ENCODE results near the gene CTDSP1. TPM values are rescaled to one million over a fixed set of nuclear protein-coding genes. Genes with fewer than 3 reads are reported as not detected.
A peak's percentile ranks its signal among the peaks of the same experiment; 100 is the strongest.

CTDSP1 gene
- total RNA-seq, 1 donor from 2014 or later = 96.4 TPM

GRCh38 chr2:218446547-218446946 is 46.9 kb downstream of the CTDSP1 start:
- Mint-ChIP-seq H3K27ac (no peak overlapping the region), H3K36me3 (peaks cover 19% of the 10 kb centered on the region), H3K4me3 (no peak overlapping the region), H3K4me1 (ENCODE audit: unreplicated experiment) (no peaks in the 10 kb centered on the region), H3K9me3 (no peaks in the 10 kb centered on the region), H3K27me3 (no peaks in the 10 kb centered on the region)
- DNase-seq (ENCODE audit: extremely low spot score, unreplicated experiment) = no peak
- no peak for TF ChIP-seq CTCF (conservative IDR thresholded peaks at IDR 0.05)

GRCh38 chr2:218447072-218447471 is 47.4 kb downstream of the CTDSP1 start:
- Mint-ChIP-seq H3K27me3 (no peaks in the 10 kb centered on the region), H3K4me1 (ENCODE audit: unreplicated experiment) (no peaks in the 10 kb centered on the region), H3K9me3 (no peaks in the 10 kb centered on the region), H3K4me3 (no peak overlapping the region), H3K36me3 (peaks cover 19% of the 10 kb centered on the region), H3K27ac (no peak overlapping the region)
- DNase-seq (ENCODE audit: extremely low spot score, unreplicated experiment) = no peak
- TF ChIP-seq CTCF (conservative IDR thresholded peaks at IDR 0.05) = no peak

- no peaks in the 10 kb centered on the region for H3K4me1 Mint-ChIP-seq (ENCODE audit: unreplicated experiment)
- H3K27me3 Mint-ChIP-seq = no peaks in the 10 kb centered on the region
- no peak overlapping the region for H3K4me3 Mint-ChIP-seq
- H3K27ac Mint-ChIP-seq = peak overlapping the region; percentile 24
- no peak for DNase-seq (ENCODE audit: extremely low spot score, unreplicated experiment)
- no peaks in the 10 kb centered on the region for H3K9me3 Mint-ChIP-seq
- peaks cover 19% of the 10 kb centered on the region for H3K36me3 Mint-ChIP-seq
- no peak for TF ChIP-seq CTCF (conservative IDR thresholded peaks at IDR 0.05)
Measured at GRCh38 chr2:218448934-218449333, 49.3 kb downstream of the CTDSP1 start.

DNA sequence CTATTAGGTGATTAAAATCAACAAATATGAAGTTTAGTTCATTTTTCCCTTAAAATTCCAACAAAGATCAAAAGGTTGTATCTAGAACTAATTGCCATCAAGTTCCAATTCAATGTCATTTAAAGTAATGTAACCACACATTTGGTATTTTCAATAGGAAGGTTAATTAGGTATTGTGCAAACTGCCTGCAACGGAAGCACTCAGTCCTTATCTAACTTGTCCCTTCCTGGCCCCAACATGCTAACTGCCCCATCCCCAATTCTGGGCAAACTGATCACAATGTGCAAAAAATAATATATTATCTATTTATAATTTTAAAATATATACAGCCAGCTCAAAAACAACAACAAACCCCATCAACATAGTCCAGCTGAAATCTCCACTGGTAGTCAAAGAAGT is 52.4 kb downstream of the CTDSP1 start:
- Mint-ChIP-seq H3K27me3 (no peaks in the 10 kb centered on the region), H3K36me3 (peaks cover 29% of the 10 kb centered on the region), H3K4me1 (ENCODE audit: unreplicated experiment) (no peaks in the 10 kb centered on the region), H3K27ac (no peak overlapping the region), H3K4me3 (no peak overlapping the region), H3K9me3 (no peaks in the 10 kb centered on the region)
- no peak for TF ChIP-seq CTCF (conservative IDR thresholded peaks at IDR 0.05)
- DNase-seq (ENCODE audit: extremely low spot score, unreplicated experiment) = no peak

Small RNA genes lying within 50 kb of the gene (microRNA-seq; reads per million reads assigned to microRNA genes)
- gene MIR26B = 36,538 reads per million, percentile 99 among the genes with 10 or more reads in this experiment

Other genes starting within 250 kb of the CTDSP1 start
- not detected in 2 replicates for gene CXCR1, start 232.9 kb upstream of the CTDSP1 start, total RNA-seq (ENCODE audit: low replicate concordance)
- gene ARPC2, start 182.7 kb upstream of the CTDSP1 start, total RNA-seq (ENCODE audit: low replicate concordance) = 211 and 384 TPM in 2 replicates
- gene GPBAR1, start 138.9 kb upstream of the CTDSP1 start, total RNA-seq (ENCODE audit: low replicate concordance) = 2.1 and 5.7 TPM in 2 replicates
- gene AAMP, start 129.7 kb upstream of the CTDSP1 start, total RNA-seq (ENCODE audit: low replicate concordance) = 82.2 and 97.8 TPM in 2 replicates
- gene PNKD, start 129.3 kb upstream of the CTDSP1 start, total RNA-seq (ENCODE audit: low replicate concordance) = 58.4 and 66.4 TPM in 2 replicates
- 94.5 and 303 TPM in 2 replicates for gene TMBIM1, start 107.4 kb upstream of the CTDSP1 start, total RNA-seq (ENCODE audit: low replicate concordance)
- 0.21 and 4.1 TPM in 2 replicates for gene CATIP, start 43.0 kb upstream of the CTDSP1 start, total RNA-seq (ENCODE audit: low replicate concordance)
- gene SLC11A1, start 17.6 kb upstream of the CTDSP1 start, total RNA-seq (ENCODE audit: low replicate concordance) = 0.39 and 0.64 TPM in 2 replicates
- 64.6 and 142 TPM in 2 replicates for gene VIL1, start 19.3 kb downstream of the CTDSP1 start, total RNA-seq (ENCODE audit: low replicate concordance)
- gene USP37, start 168.5 kb downstream of the CTDSP1 start, total RNA-seq (ENCODE audit: low replicate concordance) = 16.5 and 22.9 TPM in 2 replicates
- 42.9 and 59.4 TPM in 2 replicates for gene CNOT9, start 169.0 kb downstream of the CTDSP1 start, total RNA-seq (ENCODE audit: low replicate concordance)
- gene PLCD4, start 208.0 kb downstream of the CTDSP1 start, total RNA-seq (ENCODE audit: low replicate concordance) = 0.40 and 1.4 TPM in 2 replicates